GM12878 (cell line): ENCODE measurements around the gene SLC25A44. TPM values are rescaled to one million over a fixed set of nuclear protein-coding genes. Genes with fewer than 3 reads are reported as not detected.
A peak's percentile ranks its signal among the peaks of the same experiment; 100 is the strongest.

Experiments used
- BHLHE40 ChIP-seq, 2 experiments: fragments of 450-650 bp in 1 of 2; IDR thresholded peaks; 2 replicates each; pipeline ENCODE4 v1.6.1; 2011 to 2017; ENCODE audit warnings: low read depth in 2 of 2, borderline replicate concordance in 1 of 2, improper control_type of control experiment in 1 of 2, low read length in 1 of 2, mild to moderate bottlenecking in 1 of 2
- CEBPB ChIP-seq, 2 experiments: fragments of 150-350 bp in 1 of 2; IDR thresholded peaks; 2 replicates each; pipeline ENCODE4 v1.6.1; 2012 to 2014; ENCODE audit warnings: low read depth in 2 of 2, low read length in 2 of 2, borderline replicate concordance in 1 of 2, inconsistent platforms in 1 of 2
- CEBPZ ChIP-seq: fragments of 150-350 bp; IDR thresholded peaks from 2 replicates; pipeline ENCODE4 v1.6.1; 2016; ENCODE audit warnings: low read depth, low read length
- ELK1 ChIP-seq: IDR thresholded peaks from 2 replicates; pipeline ENCODE4 v1.6.1; 2012; ENCODE audit warnings: low read depth, low read length, improper control_type of control experiment
- HDGF ChIP-seq: fragments of 450-650 bp; IDR thresholded peaks from 2 replicates; pipeline ENCODE4 v1.6.1; 2016; ENCODE audit warnings: antibody characterized with exemption
- KDM1A ChIP-seq: fragments of 200-600 bp; sonication (generic); IDR thresholded peaks from 2 replicates; pipeline ENCODE4 v1.6.1; 2016; ENCODE audit warnings: borderline replicate concordance
- KLF5 ChIP-seq: fragments of 450-650 bp; IDR thresholded peaks from 2 replicates; pipeline ENCODE4 v1.6.1; 2014; ENCODE audit warnings: mild to moderate bottlenecking; ENCODE audit not compliant: partially characterized antibody
- NBN ChIP-seq: fragments of 450-650 bp; IDR thresholded peaks from 2 replicates; pipeline ENCODE4 v1.6.1; 2016
- PAX5 ChIP-seq: IDR thresholded peaks from 2 replicates; pipeline ENCODE4 v1.6.1; 2011; ENCODE audit warnings: low read depth, low read length, borderline replicate concordance
- RELB ChIP-seq: fragments of 450-650 bp; IDR thresholded peaks from 2 replicates; pipeline ENCODE4 v1.6.1; 2017; ENCODE audit warnings: low read depth, mild to moderate bottlenecking, moderate library complexity
- RFX5 ChIP-seq: IDR thresholded peaks from 2 replicates; pipeline ENCODE4 v1.6.1; 2011; ENCODE audit warnings: low read depth, low read length, improper control_type of control experiment
- SIN3A ChIP-seq: IDR thresholded peaks from 2 replicates; pipeline ENCODE4 v1.6.1; 2012; ENCODE audit warnings: low read depth, low read length, improper control_type of control experiment
- SMAD5 ChIP-seq: IDR thresholded peaks from 2 replicates; pipeline ENCODE4 v1.6.1; 2016; ENCODE audit warnings: antibody characterized with exemption, low read depth
- SREBF1 ChIP-seq: IDR thresholded peaks from 2 replicates; pipeline ENCODE4 v1.6.1; 2012; ENCODE audit warnings: mild to moderate bottlenecking, low read length
- TCF3 ChIP-seq: IDR thresholded peaks from 2 replicates; pipeline ENCODE4 v1.6.1; 2012; ENCODE audit warnings: low read depth, mild to moderate bottlenecking, low read length, borderline replicate concordance; ENCODE audit not compliant: insufficient read depth
- YY1 ChIP-seq: IDR thresholded peaks from 2 replicates; pipeline ENCODE4 v1.6.1; 2011; ENCODE audit warnings: low read depth, mild to moderate bottlenecking, low read length
- ZBTB11 ChIP-seq: fragments of 450-650 bp; formaldehyde crosslinking; IDR thresholded peaks from 2 replicates; pipeline ENCODE4 v1.5.0; 2022; ENCODE audit warnings: mild to moderate bottlenecking, missing genetic modification characterization
- ZNF217 ChIP-seq: fragments of 450-650 bp; IDR thresholded peaks from 2 replicates; pipeline ENCODE4 v1.6.1; 2017; ENCODE audit warnings: antibody characterized with exemption, mild to moderate bottlenecking
- ZNF274 ChIP-seq: IDR thresholded peaks from one replicate; pipeline ENCODE4 v1.8.0; 2011; ENCODE audit not compliant: insufficient read length, insufficient read depth
- polyA plus RNA-seq, 11 experiments: library from polyadenylated mRNA; depleted of rRNA in 4 of 11; unstranded in 6 of 11; stranded (reverse) in 5 of 11; fragments of >200 nt; fragmentation: Nextera tagmentation in 4 of 11; fragmentation: Illumina TruSeq in 1 of 11; extraction: Ambion mirVana in 4 of 11; extraction: Trizol in 1 of 11; gene quantifications; 1 replicate in 1 of 11; 2 replicates in 10 of 11; pipeline versions ENCODE4 v1.2.1 to v1.2.3, GENCODE V29; 2011 to 2016; ENCODE audit warnings: inconsistent platforms in 2 of 11, missing spikeins in 2 of 11, low read depth in 1 of 11
- total RNA-seq, 4 experiments: library from RNA; depleted of rRNA in 3 of 4; stranded (reverse); fragments of >200 nt in 3 of 4; fragmentation: Illumina TruSeq in 1 of 4; extraction: Trizol in 1 of 4; gene quantifications; 2 replicates each; pipeline versions ENCODE4 v1.2.1 to v1.2.3, GENCODE V29; 2013 to 2021

SLC25A44 gene
- total and polyA plus RNA-seq, 10 of the 15 experiments (the other 5 are each of a cell fraction or from before 2014, with no cell fraction given), result 7.1 to 43.3 (median 30.4) TPM

- TF ChIP-seq RELB, result peak; percentile 91
- TF ChIP-seq HDGF, result no peak; the same call in 1 of the 2 replicates
- TF ChIP-seq YY1, result peak; percentile 98
- TF ChIP-seq SMAD5, result peak; percentile 63; the same call in 1 of the 2 replicates
- peak; percentile 90 for TF ChIP-seq NBN
- no peak for TF ChIP-seq ZNF217
- TF ChIP-seq KDM1A, result no peak
- TF ChIP-seq KLF5, result peak; percentile 56
- peak; percentile 31 to 38; a peak in 2 of 4 replicates for TF ChIP-seq BHLHE40 (IDR thresholded peaks at IDR 0.05; ENCODE audit: borderline replicate concordance in 1 of 2, low read depth in 2 of 2, low read length in 1 of 2)
- TF ChIP-seq ELK1, result 0 out of 2 replicates have a peak, but pooled peaks have one; percentile 3
- no peak for TF ChIP-seq CEBPZ
- no peak for TF ChIP-seq PAX5
- TF ChIP-seq SIN3A, result peak; percentile 29; the same call in 1 of the 2 replicates
- TF ChIP-seq CEBPB (IDR thresholded peaks at IDR 0.05; ENCODE audit: borderline replicate concordance in 1 of 2, low read depth in 2 of 2, low read length in 2 of 2), result no peak
- TF ChIP-seq ZNF274, result no peak
- TF ChIP-seq TCF3, result 0 out of 2 replicates have a peak, but pooled peaks have one; percentile 19
- TF ChIP-seq SREBF1, result no peak
- TF ChIP-seq ZBTB11, result no peak
- TF ChIP-seq RFX5, result 0 out of 2 replicates have a peak, but pooled peaks have one; percentile 7
Measured at GRCh38 chr1:156212833-156213643, 19.1 kb downstream of the SLC25A44 start, which contains the start of gene PMF1 (continued).
